Hepatic stellate cell (primary cell): ENCODE measurements around the gene MYOZ1.
A peak's percentile ranks its signal among the peaks of the same experiment; 100 is the strongest.

Experiments
- DNase-seq: peaks from one replicate; pipeline ENCODE4 v3.0.0; 2011; ENCODE audit warnings: low spot score

MYOZ1 gene

DNA sequence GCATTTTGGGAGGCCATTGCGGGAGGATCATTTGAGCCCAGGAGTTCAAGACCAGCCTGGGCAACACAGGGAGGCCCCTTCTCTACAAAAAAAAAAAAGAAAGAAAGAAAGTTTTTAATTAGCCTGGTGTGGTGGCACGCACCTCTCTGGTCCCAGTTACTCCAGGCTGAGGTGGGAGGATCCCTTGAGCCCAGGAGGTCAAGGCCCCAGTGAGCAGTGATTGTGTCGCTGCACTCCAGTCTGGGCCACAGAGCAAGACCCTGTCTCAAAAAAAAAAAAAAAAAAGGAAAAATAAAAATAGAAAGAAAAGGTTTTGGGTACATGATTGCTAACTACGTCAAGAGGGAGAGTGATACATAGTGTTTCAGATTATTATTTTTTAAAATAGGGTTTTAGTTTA lies 48.2 kb downstream of the MYOZ1 start:
- DNase-seq = no peak

DNA sequence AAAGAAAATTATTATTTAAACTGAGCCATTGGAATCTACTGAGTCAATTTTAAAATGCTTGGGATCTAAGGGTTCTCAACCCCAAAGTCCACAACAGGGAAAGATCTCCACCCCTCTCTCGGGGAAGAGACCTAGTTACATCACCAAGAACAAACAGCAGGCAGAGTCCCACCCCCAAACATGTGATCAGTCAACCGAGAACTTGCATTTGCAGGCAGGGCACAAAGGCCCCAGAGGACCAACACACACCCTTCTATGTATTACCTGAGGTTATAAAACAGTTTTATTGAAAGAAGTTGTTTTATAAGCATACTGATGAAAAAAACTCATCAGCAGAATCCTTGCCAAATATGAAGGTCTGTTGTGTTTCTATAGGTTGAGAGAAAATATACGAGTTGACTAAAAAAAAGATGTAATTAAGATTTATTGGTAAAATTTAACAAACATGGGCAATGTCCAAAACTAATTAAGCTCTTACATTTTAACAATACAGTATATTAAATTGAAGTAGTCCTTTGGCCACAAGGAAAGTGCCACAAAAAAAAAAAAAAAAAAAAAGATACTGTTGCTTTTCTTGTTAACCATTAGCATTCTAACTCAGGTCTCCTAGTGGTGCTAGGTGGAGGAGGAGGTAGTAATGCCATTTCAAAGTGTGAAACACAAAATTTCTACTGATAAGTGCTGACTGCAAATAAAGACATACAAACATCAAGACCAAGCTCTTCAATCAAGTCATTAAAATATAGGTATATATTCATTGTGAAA lies 49.2 kb downstream of the MYOZ1 start:
- DNase-seq = no peak

DNA sequence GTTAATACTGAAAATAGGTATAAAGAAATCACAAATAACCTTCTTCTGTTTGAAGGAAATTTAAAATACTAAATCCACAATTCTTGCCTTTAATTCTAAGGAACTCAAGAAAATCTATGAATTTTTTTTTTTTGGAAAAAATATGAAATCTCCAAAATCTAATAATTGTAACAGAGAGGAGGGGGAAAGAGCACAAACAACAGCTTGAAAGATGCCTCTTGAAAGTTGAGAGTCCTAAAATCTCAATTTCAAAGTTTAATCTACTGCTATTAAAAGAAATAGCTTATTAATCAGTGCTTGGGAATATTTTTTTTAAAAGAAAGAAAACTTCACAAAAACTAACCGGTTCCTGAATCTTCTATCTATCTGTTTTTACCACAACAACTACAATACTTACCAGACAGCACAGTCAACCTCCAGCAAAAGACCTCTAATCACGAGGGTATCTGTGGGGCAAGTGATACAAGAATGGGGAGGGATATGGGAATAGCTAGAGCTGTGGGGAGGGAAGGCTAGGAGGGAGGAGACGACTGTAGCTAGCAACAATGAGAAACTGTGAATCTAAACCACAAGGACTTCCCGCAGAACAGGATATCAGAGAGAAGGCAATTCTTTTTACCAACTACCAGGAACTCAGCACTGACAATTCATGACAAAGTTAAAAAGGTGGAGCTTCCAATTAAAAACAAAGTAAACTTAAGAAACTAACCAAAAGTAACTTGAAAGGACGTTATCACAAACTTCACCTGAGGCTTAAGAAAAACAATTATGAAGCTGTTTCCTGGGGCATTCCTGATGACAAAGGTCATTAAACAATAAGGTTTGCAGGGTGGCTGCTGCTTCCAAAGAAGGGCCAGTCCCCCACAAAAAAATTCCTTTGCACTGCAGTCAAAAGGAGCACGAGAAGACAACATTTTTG lies 50.1 kb downstream of the MYOZ1 start, which contains the start of gene USP54:
Gene USP54, minus strand, starts transcription at position 462 of the 919 bp plus-strand sequence. CDS start 15,684 bp downstream, outside the sequence.
- DNase-seq = peak; percentile 29

DNA sequence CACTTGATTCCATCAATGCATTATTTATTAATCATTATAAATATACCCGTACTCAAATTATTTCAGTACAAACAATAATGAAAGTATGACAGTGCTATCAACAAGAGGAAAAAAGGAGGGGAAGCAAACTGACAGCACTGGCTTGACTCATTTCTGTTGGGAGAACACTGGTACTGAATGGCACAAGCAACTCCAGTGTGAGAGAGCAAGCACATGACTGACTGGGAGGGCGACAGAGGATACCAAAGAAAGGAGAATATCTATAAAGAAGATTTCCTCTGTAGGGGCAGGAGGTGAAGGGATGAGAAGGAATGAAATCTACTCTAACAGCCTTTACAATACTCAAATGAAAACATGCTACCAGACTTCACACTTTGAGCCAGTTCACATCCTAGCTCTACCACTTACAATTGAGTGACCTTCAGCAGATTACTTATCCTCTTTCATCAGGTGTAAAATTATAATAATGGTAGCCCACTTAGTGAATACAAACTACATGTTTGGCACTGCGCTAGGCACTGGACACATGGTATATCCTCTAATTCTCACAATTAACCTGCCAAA lies 51.6 kb downstream of the MYOZ1 start:
- DNase-seq = no peak

DNA sequence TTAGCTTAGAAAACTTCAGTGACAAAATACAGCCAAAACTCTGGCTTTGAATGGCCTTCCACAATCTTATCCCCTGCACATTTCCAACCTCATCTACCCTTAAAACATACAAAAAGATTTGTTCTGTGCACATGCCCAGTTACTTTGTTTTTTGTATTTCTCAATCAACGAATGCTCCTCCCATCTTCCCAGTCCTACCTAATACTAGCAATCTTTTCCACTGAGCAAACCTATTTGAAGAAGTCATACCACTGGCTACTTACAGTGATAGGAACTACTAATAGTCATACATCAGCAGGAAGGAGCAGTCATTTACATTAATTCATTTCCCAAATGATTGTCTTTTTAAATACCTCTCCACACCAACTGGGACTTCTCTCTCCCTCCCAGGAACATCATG lies 52.6 kb downstream of the MYOZ1 start:
- no peak for DNase-seq

DNA sequence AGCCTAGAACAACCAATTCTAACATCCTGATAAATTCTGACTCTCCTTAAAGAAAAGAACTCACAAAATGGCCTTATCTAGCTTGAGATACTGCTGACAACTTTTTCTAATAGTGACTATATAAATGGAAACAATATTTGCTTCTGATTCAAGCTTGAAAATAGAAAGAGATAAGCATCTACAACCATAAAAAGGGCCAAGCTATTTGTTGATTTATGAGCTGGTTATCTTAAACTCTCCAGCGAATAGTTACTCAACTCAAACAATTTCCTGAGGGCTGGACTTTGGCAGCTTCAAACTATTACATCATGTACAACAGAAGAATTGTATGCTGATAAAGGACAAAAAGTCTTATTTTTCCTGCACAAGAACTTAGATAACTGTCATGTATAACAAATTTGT lies 54.7 kb downstream of the MYOZ1 start:
- DNase-seq = peak; percentile 44

DNA sequence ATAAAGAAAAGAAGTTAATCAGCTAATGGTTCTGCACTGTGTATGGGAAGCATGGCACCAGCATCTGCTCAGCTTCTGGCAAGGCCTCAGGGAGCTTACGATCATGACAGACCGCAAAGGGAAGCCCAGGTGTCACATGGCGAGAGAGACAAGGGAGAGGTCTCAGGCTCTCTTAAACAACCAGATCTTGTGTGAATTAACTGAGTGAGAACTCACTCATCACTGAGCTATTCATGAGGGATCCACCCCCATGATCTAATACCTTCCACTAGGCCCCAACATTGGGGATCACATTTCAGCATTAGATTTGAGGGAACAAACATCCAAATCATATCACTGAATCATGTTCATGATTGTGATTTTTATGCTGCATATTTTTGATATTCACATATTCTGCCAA lies 55.9 kb downstream of the MYOZ1 start:
- no peak for DNase-seq

DNA sequence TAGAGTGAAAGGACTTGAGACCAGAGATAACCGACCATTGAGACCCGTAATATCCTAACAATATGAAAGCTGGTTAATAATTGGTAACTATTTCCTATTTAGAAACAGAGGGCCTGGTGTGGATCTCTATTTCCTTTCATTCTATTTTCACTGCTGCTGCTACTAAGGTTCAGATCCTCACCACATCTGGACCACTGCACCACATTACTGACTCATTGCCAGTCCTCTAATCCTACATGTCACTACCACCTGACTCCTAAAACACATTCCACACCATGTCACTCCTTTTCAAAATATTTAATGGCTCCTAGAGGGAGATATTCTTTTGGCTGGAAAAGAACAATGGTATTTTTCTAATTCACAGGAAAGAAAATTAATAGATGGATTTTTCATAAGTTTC lies 56.5 kb downstream of the MYOZ1 start:
- no peak for DNase-seq

DNA sequence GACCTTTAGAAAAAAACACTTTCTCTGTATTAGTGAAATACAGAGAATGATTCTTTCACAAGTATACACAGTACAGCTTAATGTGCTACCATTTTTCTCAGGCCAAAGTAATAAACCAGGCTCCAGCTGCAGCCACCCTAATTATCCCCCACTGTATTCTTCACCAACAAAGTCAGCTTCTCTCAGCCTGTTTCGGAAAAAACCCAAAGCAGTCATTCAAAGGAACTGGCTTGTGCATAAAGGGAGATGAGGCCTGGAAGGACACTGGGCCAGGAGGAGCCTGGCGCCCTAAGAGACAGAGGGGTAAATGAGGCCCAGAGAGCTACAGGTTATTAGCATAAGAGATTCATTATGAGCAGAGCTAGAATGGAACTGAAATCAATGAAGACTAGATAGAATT lies 59.4 kb downstream of the MYOZ1 start:
- DNase-seq = no peak
